HFF-Myc (cell line): ENCODE data around the gene MIB1.

Experiments
- DNase-seq: peaks from one replicate; pipeline ENCODE4 v3.0.0-alpha.2; 2011; ENCODE audit warnings: low read depth; ENCODE audit errors: extremely low read depth
- H3K4me3 ChIP-seq: replicated peaks from 2 replicates; pipeline ENCODE4 v1.5.1; 2011; ENCODE audit warnings: low read depth, mild to moderate bottlenecking, control low read depth, low read length
- CTCF ChIP-seq: IDR thresholded peaks from 2 replicates; pipeline ENCODE4 v1.5.1; 2012; ENCODE audit warnings: mild to moderate bottlenecking, low read depth, low read length, control low read depth; ENCODE audit errors: missing control alignments

MIB1 gene

GRCh38 chr18:21916594-21916993 is 176.0 kb downstream of the MIB1 start:
- no peak overlapping the region for H3K4me3 ChIP-seq
- no peak for TF ChIP-seq CTCF
- no peak for DNase-seq

GRCh38 chr18:21918693-21919092 is 178.1 kb downstream of the MIB1 start:
- TF ChIP-seq CTCF, result no peak
- no peak for DNase-seq
- H3K4me3 ChIP-seq, result no peak overlapping the region
